Right lobe of liver (tissue), 6 donors: Measurements from ENCODE around the gene GABRB2. TPM values are rescaled to one million over a fixed set of nuclear protein-coding genes. Genes with fewer than 3 reads are reported as not detected.

Experiments
- ATAC-seq, 4 donors: fragments of 200-7000 bp; cut with Tn5 transposase; one replicate each; pipeline ENCODE4 v1.9.1; 2020; ENCODE audit warnings: mild to moderate bottlenecking in 4 of 4, moderate library complexity in 4 of 4
- DNase-seq, 3 donors: peaks; one replicate each; pipeline ENCODE4 v3.0.0-alpha.2; 2020
- H3K27ac ChIP-seq, 3 donors: fragments of 200-600 bp; one replicate each; pipeline ENCODE4 v1.8.0; 2022
- H3K27me3 ChIP-seq, 2 donors: fragments of 200-600 bp; one replicate each; pipeline ENCODE4 v1.8.0; 2022
- H3K36me3 ChIP-seq, 4 donors: fragments of 200-600 bp; sonication (generic) in 1 of 4; one replicate each; pipeline versions ENCODE4 v1.5.1 to v1.8.0; 2017 to 2022; ENCODE audit warnings: control low read depth in 1 of 4
- H3K4me1 ChIP-seq, 4 donors: fragments of 200-600 bp; sonication (generic) in 1 of 4; one replicate each; pipeline versions ENCODE4 v1.5.1 to v1.8.0; 2017 to 2022; ENCODE audit warnings: control low read depth in 1 of 4
- H3K4me3 ChIP-seq, 3 donors: fragments of 200-600 bp; one replicate each; pipeline ENCODE4 v1.8.0; 2022
- H3K9me3 ChIP-seq, 4 donors: fragments of 200-600 bp; sonication (generic) in 1 of 4; one replicate each; pipeline versions ENCODE4 v1.5.1 to v1.8.0; 2017 to 2022; ENCODE audit warnings: control low read depth in 1 of 4
- POLR2A ChIP-seq: fragments of 450-650 bp; IDR thresholded peaks from one replicate; pipeline ENCODE4 v1.6.1; 2017; ENCODE audit warnings: antibody characterized with exemption, mild to moderate bottlenecking
- WGBS: methylation state at CpG from one replicate; pipeline ENCODE4 v1.1.6; 2018; ENCODE audit warnings: low coverage, low lambda C conversion rate; ENCODE audit not compliant: insufficient coverage; ENCODE audit errors: missing lambda C conversion rate; 5-methylcytosine and 5-hydroxymethylcytosine counted together
- intact Hi-C, 2 donors: fragments of 100-400 bp; cut with DNase I; formaldehyde crosslinking; loops; one replicate each; pipeline versions ENCODE4 v1.11.2 to v1.14.1; 2022
- total RNA-seq, 6 experiments: library from RNA; depleted of rRNA in 2 of 6; stranded (reverse); fragments of >200 nt in 2 of 6; fragmentation: NEBNext Ultra II Directional in 3 of 6; extraction: Animal tissue kit (Norgen Biotek cat#: 25700) in 3 of 6; gene quantifications; one replicate each; pipeline versions ENCODE4 v1.1.0 to v1.2.4, GENCODE V29; 2016 to 2023
- TF ChIP-seq, protein P1 (sequence below), 4 donors: fragments of 200-600 bp in 3 of 4; fragments of 450-650 bp in 1 of 4; IDR thresholded peaks; one replicate each; pipeline versions ENCODE4 v1.5.1 to v1.8.0; 2016 to 2022; ENCODE audit warnings: antibody characterized with exemption in 4 of 4, mild to moderate bottlenecking in 2 of 4
- donor health status: DM: no; HTN: yes; CAD: no.
- donor health status: DM: no; HTN: no; CAD: no.
- donor health status: DM: no; HTN: no; CAD: no.
- donor health status: DM: no; HTN: yes; CAD: no.
- donor health status: DM: no; HTN: yes; CAD: no.

GABRB2 gene
- total RNA-seq, 6 experiments from 2014 or later, result not detected

DNA sequence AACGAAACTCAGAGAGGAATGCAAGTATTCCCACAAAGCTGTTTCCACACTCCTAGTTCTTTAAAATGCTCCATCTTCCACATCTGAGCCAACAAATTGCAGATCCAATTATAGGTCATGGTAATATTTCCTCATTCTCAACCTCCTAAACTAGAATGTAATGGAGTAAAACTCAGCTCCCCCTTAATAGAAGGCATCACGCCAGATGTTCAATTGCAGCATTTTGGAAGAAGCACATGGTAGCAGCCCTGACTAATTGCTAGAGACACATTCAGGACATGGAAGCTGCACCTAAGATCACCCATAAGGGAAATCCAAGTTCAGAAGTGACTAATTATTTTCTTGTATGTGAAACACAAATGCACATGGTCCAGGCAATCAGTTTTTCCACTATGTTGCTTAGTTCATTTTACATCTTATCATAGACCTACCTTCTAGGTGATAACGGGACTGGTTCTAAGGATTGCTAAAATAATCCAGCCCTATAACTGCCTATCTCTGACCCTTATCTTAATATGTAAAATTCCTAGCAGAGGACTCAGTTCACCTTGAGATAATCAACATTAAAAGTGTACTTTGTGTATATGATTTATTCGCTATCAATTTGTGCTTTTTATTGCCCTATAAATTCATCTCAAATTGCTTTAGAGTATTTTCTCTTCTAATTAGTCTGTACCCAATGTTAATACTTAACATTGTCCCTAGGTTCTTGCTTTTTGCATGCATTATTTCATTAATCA lies 75.1 kb downstream of the GABRB2 start:
- Histone ChIP-seq H3K4me1 (no peaks in the 10 kb centered on the region), H3K4me3 (no peak overlapping the region), H3K27me3 (no peaks in the 10 kb centered on the region), H3K36me3 (no peaks in the 10 kb centered on the region), H3K27ac (no peak overlapping the region), H3K9me3 (no peaks in the 10 kb centered on the region)
- intact Hi-C loops, result no loop called here
- TF ChIP-seq, protein P1, sequence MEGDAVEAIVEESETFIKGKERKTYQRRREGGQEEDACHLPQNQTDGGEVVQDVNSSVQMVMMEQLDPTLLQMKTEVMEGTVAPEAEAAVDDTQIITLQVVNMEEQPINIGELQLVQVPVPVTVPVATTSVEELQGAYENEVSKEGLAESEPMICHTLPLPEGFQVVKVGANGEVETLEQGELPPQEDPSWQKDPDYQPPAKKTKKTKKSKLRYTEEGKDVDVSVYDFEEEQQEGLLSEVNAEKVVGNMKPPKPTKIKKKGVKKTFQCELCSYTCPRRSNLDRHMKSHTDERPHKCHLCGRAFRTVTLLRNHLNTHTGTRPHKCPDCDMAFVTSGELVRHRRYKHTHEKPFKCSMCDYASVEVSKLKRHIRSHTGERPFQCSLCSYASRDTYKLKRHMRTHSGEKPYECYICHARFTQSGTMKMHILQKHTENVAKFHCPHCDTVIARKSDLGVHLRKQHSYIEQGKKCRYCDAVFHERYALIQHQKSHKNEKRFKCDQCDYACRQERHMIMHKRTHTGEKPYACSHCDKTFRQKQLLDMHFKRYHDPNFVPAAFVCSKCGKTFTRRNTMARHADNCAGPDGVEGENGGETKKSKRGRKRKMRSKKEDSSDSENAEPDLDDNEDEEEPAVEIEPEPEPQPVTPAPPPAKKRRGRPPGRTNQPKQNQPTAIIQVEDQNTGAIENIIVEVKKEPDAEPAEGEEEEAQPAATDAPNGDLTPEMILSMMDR (IDR thresholded peaks at IDR 0.05), result no peak
- TF ChIP-seq POLR2A, result no peak
- 53% methylated on average over 4 of the region's 4 CpGs for WGBS
- ATAC-seq, result no peak
- no peak for DNase-seq

DNA sequence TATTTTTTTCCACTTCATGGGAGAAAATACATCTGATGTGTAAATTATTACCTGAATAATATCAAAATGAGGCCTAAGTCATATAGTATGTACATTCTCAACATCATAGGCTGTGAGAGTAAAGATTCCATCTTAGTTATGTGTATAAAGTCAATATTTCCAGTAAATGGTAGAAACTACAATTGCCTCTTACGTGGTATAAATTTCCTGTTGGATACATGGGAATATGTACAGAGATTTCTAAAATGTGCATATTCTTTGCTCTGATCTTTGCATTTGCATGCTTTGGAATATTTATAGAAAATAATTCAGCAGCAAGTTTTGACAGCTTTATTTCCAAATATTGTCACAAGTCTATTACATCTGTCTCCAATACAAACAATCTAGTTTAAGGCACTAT lies 78.8 kb downstream of the GABRB2 start:
- Histone ChIP-seq H3K4me1 (no peaks in the 10 kb centered on the region), H3K27me3 (no peaks in the 10 kb centered on the region), H3K36me3 (no peaks in the 10 kb centered on the region), H3K4me3 (no peak overlapping the region), H3K9me3 (no peaks in the 10 kb centered on the region), H3K27ac (no peak overlapping the region)
- no peak for ATAC-seq
- intact Hi-C loops, result no loop called here
- 50% methylated on average over 1 of the region's 1 CpG for WGBS
- DNase-seq, result no peak
- no peak for TF ChIP-seq POLR2A
- TF ChIP-seq, protein P1 (IDR thresholded peaks at IDR 0.05), result no peak

DNA sequence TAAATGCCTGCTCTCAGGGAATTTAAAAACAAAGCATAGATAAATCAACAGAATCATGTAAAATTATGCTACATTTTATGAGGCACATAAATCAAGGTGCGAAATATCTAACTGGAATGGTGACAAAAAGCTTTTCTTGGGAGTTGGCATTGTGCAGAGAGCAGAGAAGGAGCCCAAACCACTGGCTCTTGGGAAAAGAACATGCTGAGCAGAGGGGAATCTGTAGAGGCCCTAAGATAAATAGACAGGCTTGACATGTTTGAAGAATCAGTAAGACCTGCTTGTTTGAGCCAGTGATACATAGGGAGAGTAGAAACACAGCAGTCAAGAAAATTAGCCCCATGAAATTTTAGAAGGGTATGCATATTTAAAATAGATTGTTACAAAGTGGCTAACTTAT lies 85.8 kb downstream of the GABRB2 start:
- WGBS, result 42% methylated on average over 1 of the region's 1 CpG
- intact Hi-C loops, result no loop called here

DNA sequence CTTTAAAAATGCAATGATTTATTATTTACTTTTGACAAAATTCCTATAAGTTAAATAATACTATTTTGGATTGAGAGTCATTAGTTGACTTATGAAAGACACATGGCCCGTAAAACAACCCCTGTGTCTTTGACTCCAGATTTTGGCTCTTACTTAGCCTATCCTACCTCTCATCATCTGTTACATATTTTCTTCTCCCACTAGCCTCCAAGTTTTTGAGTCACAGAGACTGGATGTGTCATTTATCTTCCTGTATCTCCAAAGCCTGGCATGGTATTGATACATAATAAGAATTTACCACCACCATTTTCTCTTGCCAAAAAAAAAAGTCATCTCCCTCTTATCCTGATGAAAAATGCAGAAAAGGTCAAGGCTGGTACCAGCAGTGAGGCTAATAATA lies 99.9 kb downstream of the GABRB2 start:
- Histone ChIP-seq H3K9me3 (no peaks in the 10 kb centered on the region), H3K27ac (no peak overlapping the region), H3K27me3 (no peaks in the 10 kb centered on the region), H3K4me3 (no peak overlapping the region), H3K4me1 (no peaks in the 10 kb centered on the region), H3K36me3 (no peaks in the 10 kb centered on the region)
- no peak for DNase-seq
- ATAC-seq, result no peak
- TF ChIP-seq, protein P1 (IDR thresholded peaks at IDR 0.05), result no peak
- TF ChIP-seq POLR2A, result no peak
- 67% methylated on average over 1 of the region's 1 CpG for WGBS
- intact Hi-C loops, result no loop called here

More for the DNA sequence above, 85.8 kb downstream of the GABRB2 start:
- Histone ChIP-seq H3K4me3 (no peak overlapping the region), H3K4me1 (no peaks in the 10 kb centered on the region), H3K27me3 (no peaks in the 10 kb centered on the region), H3K9me3 (no peaks in the 10 kb centered on the region), H3K27ac (no peak overlapping the region), H3K36me3 (no peaks in the 10 kb centered on the region)
- TF ChIP-seq POLR2A, result no peak
- TF ChIP-seq, protein P1 (IDR thresholded peaks at IDR 0.05), result no peak
- DNase-seq (no peak), ATAC-seq (no peak)

DNA sequence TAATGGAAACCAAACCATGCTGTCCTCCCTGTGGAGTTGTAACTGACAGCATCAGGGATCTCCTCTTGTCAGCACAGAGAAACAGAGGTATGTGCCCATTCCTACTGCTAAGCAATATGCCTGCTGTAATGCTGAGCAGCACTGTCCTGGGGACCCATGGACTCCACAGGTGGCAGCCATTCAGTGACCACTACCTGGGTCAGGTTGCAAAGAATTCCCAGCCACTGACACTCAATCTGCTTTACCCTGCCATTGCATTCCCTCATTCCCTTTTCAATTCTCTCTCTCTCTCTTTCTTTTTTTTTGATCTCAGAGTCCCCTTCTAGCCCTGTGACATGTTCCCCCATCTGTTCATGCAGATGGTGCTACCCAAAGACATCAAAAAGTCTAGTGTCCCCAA lies 104.1 kb downstream of the GABRB2 start:
- no peaks in the 10 kb centered on the region for H3K36me3 ChIP-seq
- H3K27me3 ChIP-seq, result no peaks in the 10 kb centered on the region
- intact Hi-C loops, result no loop called here
- H3K27ac ChIP-seq, result no peak overlapping the region
- DNase-seq (no peak), ATAC-seq (no peak)
- TF ChIP-seq, protein P1 (IDR thresholded peaks at IDR 0.05), result no peak
- no peak for TF ChIP-seq POLR2A
- H3K4me3 ChIP-seq, result no peak overlapping the region
- H3K9me3 ChIP-seq, result no peaks in the 10 kb centered on the region
- H3K4me1 ChIP-seq, result no peaks in the 10 kb centered on the region
